GM13977 (cell line): ENCODE results near the gene IL17RE.
A peak's percentile ranks its signal among the peaks of the same experiment; 100 is the strongest.
"Not testable (repeated sequence)": the region's sequence is repeated elsewhere in the genome, so short reads cannot be mapped to it uniquely, and the experiment has no call there.

Source experiments
- DNase-seq: peaks from one replicate; pipeline ENCODE4 v3.0.0; 2012; ENCODE audit warnings: low spot score
- in situ Hi-C: fragments of 300-500 bp; cut with MboI; formaldehyde crosslinking; loops from one replicate; pipeline ENCODE4 v1.12.0; 2022; ENCODE audit warnings: low sequenced_read_pairs, low pct_unique_long_range_greater_than_20kb, mixed read lengths, inconsistent platforms; ENCODE audit not compliant: unreplicated experiment
- TF ChIP-seq, protein P1 (sequence below): IDR thresholded peaks from 2 replicates; pipeline ENCODE4 v1.5.1; 2012; ENCODE audit warnings: mild to moderate bottlenecking, control low read depth; ENCODE audit not compliant: insufficient read depth; ENCODE audit errors: extremely low read depth, missing control alignments

IL17RE gene

DNA sequence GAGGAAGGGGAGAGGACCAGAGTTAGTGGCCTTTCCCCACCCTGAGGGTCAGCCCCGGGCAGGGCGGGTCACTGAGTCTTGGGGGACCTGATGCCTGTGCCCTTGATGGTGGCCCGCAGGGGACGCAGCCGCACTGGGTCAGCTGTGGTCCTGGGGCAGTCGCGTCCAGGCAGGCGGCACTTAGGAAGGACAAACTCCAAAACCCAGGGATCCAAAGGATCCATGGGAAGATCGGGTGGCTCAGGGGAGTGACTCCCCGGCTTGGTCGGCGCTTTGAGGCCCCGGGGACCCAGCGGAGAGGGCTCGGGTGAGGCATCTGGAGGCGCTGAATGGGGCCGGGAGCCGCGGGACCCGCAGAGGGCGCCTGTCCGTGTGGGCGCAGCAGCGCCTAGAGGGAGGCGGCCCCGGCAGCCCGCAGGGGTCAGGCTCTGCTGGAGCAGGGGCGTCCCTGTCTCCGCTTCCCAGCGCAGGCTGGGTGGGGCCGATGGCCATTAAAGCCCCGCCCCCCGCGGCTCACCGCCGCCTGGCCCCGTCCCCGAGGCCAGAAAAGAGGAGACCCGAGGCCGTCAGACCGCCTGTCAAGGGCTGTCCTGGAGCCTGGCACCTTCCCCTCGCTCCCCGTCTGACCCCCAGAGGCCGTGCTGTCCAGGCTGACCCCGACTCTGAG, 40.1 kb upstream of the IL17RE start:
- in situ Hi-C loops: no loop called here
- TF ChIP-seq, protein P1, sequence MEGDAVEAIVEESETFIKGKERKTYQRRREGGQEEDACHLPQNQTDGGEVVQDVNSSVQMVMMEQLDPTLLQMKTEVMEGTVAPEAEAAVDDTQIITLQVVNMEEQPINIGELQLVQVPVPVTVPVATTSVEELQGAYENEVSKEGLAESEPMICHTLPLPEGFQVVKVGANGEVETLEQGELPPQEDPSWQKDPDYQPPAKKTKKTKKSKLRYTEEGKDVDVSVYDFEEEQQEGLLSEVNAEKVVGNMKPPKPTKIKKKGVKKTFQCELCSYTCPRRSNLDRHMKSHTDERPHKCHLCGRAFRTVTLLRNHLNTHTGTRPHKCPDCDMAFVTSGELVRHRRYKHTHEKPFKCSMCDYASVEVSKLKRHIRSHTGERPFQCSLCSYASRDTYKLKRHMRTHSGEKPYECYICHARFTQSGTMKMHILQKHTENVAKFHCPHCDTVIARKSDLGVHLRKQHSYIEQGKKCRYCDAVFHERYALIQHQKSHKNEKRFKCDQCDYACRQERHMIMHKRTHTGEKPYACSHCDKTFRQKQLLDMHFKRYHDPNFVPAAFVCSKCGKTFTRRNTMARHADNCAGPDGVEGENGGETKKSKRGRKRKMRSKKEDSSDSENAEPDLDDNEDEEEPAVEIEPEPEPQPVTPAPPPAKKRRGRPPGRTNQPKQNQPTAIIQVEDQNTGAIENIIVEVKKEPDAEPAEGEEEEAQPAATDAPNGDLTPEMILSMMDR: peak; percentile 11
- peak; percentile 52 for DNase-seq

DNA sequence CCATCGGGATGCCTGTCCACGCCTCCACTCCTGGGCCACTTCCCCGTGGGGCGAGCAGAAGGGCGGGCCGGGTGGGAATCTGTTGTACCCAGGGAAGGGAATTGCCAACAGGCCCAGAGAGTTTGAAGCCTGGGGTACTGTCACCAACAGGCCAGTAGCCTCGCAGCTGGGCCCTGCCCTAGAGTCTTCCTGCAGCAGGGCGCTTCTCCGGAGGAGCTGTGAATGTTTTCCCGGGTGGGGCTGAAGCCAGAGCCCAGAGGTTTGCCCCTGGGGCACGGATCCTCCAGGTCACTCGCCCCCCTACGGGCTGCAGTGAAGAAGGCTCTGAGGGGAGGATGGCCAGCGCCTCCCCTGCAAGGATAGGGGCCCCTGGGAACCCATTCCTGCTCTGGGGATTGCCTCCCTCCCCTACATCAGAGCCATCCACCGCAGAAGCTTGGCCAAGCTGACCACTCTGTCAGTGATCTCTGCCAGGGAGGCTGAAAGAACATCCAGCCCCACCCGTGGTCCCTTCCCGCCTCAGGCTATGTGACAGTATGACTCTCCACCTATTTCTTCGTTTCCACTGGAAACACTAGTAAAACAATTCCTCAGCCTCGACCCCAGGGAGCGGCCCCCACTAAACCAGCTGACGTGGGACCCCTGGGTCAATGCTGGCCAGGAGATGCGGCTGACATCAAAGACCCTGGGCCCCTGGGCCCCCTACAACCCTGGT, 39.4 kb upstream of the IL17RE start:
- in situ Hi-C loops: no loop called here
- TF ChIP-seq, protein P1: no peak
- DNase-seq: no peak

DNA sequence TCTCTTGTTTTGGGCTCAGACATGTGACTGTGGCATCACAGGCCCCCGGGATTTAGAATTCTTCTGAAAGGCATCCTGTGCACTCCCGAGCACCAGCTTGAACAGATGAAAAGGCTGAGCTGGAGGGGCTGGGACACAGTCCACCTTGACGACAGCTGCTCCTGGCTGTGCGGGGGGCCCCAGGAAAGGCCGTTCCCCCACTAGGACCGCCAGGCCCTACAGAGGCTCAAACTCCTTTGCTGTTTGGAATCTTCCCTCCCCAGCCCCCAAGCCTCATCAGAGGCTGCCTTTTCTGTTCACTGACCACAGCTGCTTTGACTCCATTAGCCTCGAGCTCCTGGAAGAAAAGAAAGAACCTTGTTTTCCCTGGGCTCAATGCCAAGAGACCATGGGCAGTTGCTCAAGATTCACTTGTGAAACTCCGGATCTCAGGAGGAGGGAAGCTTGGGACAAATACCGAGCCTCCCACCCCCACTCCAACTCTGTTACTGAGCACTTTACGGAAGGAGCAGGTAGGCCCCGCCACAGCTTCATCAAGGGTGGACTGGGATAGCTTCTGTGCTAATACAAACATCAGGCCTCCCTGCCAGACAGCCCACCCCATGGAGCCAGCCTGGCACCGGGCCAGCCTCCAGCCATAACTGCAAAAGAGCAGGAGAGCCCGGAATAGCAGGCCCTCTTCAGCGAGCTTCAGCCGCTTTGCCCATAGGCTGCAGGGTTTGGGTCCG, 38.3 kb upstream of the IL17RE start:
- TF ChIP-seq, protein P1: no peak
- in situ Hi-C loops: no loop called here
- DNase-seq: no peak

DNA sequence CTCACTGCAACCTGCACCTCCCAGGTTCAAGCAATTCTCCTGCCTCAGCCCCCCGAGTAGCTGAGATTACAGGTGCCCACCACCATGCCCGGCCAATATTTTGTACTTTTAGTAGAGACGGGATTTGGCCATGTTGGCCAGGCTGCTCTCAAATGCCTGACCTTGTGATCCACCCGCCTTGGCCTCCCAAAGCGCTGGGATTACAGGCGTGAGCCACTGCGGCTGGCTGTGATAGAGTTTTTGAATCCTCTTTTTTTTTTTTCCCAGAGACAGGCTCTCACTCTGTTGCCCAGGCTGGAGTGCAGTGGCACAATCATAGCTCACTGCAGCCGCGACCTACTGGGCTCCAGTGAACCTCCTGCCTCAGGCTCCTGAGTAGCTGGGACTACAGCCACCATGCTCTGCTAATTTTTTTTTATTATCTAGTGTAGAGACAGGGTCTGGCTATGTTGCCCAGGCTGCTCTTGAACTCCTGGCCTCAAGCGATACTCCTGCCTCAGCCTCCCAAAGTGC, 37.5 kb upstream of the IL17RE start:
- in situ Hi-C loops, DNase-seq: not testable (repeated sequence)

DNA sequence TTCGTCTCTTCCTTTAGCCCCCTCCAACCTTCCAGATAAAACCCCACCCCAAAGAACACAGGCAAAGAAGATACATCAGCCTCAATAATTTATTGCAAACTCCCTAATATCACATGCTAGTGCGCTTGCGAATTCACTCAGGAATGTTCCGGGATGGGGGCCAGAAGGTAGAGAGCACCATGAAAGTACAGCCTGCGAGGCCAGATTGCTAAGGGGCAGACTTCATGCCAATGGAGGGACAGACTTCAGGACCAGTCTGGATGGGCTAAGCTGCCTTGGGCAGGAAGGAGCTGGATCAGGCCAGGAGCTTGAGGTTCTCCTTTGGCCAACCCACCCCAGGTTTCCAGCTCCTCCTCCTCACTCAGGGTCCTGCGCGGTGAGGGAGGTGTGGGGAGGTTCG, 36.0 kb upstream of the IL17RE start:
- in situ Hi-C loops: no loop called here
- DNase-seq: no peak
- TF ChIP-seq, protein P1: no peak

DNA sequence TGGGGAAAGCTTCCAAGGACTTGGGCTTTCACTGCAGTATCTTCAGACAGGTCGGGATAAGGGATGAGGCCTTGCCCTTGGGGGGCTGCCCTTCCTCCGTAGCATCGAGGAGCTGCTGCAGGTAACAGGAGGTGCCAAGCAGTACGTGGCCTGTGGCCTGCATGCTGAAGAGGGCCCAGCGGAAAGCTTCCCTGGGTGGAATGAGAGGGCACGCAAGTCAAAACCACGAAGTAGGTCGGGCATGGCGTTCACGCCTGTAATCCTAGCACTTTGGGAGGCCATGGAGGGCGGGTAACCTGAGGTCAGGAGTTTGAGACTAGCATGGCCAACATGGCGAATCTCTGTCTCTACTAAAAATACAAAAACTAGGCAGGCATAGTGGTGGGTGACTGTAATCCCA, 35.5 kb upstream of the IL17RE start:
- TF ChIP-seq, protein P1: no peak
- DNase-seq: no peak
- in situ Hi-C loops: no loop called here
